Activated CD8-positive, alpha-beta T cell treated with anti-CD3 and anti-CD28 coated beads for 36 hours (primary cell): ENCODE measurements around the gene CYP27C1. TPM values are rescaled to one million over a fixed set of nuclear protein-coding genes. Genes with fewer than 3 reads are reported as not detected.
"Not testable (repeated sequence)": the region's sequence is repeated elsewhere in the genome, so short reads cannot be mapped to it uniquely, and the experiment has no call there.

ENCODE experiments used
- ATAC-seq: fragments of 200-7000 bp; cut with Tn5 transposase; one replicate; pipeline ENCODE4 v1.10.0; 2021; ENCODE audit warnings: mild to moderate bottlenecking, moderate library complexity
- CTCF ChIA-PET: fragments of 350-600 bp; sonication (Branson Sonifier 250); formaldehyde crosslinking; loops from one replicate; lab custom pipeline; 2021; ENCODE audit warnings: antibody characterized with exemption; lab: Charles Lee
- POLR2A ChIA-PET: fragments of 350-600 bp; sonication (Branson Sonifier 250); formaldehyde crosslinking; loops from one replicate; lab custom pipeline; 2021; ENCODE audit warnings: antibody characterized with exemption; lab: Charles Lee
- DNase-seq: peaks from one replicate; pipeline ENCODE4 v3.0.0-alpha.2; 2020
- H3K27ac Mint-ChIP-seq: one replicate; pipeline ENCODE4 v1.8.0; 2021; ENCODE audit warnings: mild to moderate bottlenecking, mixed read lengths
- H3K27me3 Mint-ChIP-seq: one replicate; pipeline ENCODE4 v1.8.0; 2021; ENCODE audit warnings: mixed read lengths
- H3K36me3 Mint-ChIP-seq: one replicate; pipeline ENCODE4 v1.8.0; 2021; ENCODE audit warnings: low read depth, mixed read lengths
- H3K4me1 Mint-ChIP-seq: one replicate; pipeline ENCODE4 v1.8.0; 2021; ENCODE audit warnings: low read depth, mixed read lengths
- H3K4me3 Mint-ChIP-seq: one replicate; pipeline ENCODE4 v1.8.0; 2021; ENCODE audit warnings: mild to moderate bottlenecking, moderate library complexity, mixed read lengths
- H3K9me3 Mint-ChIP-seq: one replicate; pipeline ENCODE4 v1.8.0; 2021; ENCODE audit warnings: mixed read lengths
- CTCF ChIP-seq: fragments of 200-600 bp; IDR thresholded peaks from one replicate; pipeline ENCODE4 v1.8.0; 2022; ENCODE audit warnings: antibody characterized with exemption, mild to moderate bottlenecking
- intact Hi-C: fragments of 100-400 bp; cut with micrococcal nuclease; formaldehyde crosslinking; loops from one replicate; pipeline ENCODE4 v1.10.0; 2022
- total RNA-seq, 2 experiments: library from RNA; stranded (reverse); gene quantifications; one replicate each; pipeline ENCODE4 v1.2.3, GENCODE V29; 2021

Gene CYP27C1
- total RNA-seq, 2 experiments from 2014 or later: not detected

DNA sequence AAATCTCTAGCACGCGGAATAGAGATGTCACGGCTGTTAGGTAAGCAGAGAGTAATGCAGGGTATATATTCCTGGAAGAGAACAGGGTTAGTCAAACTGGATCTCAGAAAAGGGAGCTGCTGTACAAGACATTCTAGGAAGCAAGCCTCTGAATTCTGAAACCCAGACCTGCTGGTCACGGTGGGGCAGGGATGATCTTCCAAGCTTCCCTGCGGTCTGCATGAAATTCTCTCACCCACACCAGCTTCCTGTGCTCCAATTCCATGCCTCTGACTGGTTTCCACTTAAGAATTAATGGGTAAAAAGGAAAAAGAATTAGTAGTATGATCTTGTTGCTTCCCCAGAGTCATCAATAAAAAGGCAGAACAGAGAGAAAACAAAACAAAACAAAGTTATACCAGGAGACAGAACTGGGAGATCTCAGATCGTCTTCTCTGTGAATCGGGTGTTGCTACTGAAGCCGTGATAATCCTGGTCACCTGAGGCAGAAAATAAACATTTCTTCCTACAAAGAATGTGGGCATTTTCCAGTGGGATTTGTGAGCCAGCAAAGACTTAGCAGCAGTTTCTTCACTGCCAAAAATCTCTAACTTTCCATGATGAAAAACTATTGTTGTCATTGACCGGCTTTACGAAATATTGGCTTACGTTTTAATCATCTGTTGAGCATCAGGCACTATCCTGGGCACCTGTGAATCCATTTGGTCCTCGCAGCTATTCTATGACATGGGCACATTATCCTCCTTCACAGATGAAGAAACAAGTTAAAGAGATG, 5.3 kb upstream of the CYP27C1 start:
- intact Hi-C loops: no loop called here
- H3K9me3 Mint-ChIP-seq: no peaks in the 10 kb centered on the region
- no peak for ATAC-seq
- TF ChIP-seq CTCF: no peak
- DNase-seq: no peak
- ChIA-PET CTCF (no interaction called here), POLR2A (no interaction called here)
- peaks cover 13% of the 10 kb centered on the region for H3K4me1 Mint-ChIP-seq
- H3K27me3 Mint-ChIP-seq: peaks cover 31% of the 10 kb centered on the region
- H3K4me3 Mint-ChIP-seq: no peak overlapping the region
- H3K27ac Mint-ChIP-seq: no peak overlapping the region
- H3K36me3 Mint-ChIP-seq: peaks cover 3% of the 10 kb centered on the region

- H3K4me3 Mint-ChIP-seq, CTCF ChIA-PET, H3K9me3 Mint-ChIP-seq, DNase-seq, intact Hi-C loops, ATAC-seq, POLR2A ChIA-PET, H3K27ac Mint-ChIP-seq, H3K36me3 Mint-ChIP-seq: not testable (repeated sequence)
- peaks cover 16% of the 10 kb centered on the region for H3K4me1 Mint-ChIP-seq
- H3K27me3 Mint-ChIP-seq: peaks cover 33% of the 10 kb centered on the region
These were observed 4.0 kb upstream of the CYP27C1 start for GRCh38 chr2:127224135-127224534.

DNA sequence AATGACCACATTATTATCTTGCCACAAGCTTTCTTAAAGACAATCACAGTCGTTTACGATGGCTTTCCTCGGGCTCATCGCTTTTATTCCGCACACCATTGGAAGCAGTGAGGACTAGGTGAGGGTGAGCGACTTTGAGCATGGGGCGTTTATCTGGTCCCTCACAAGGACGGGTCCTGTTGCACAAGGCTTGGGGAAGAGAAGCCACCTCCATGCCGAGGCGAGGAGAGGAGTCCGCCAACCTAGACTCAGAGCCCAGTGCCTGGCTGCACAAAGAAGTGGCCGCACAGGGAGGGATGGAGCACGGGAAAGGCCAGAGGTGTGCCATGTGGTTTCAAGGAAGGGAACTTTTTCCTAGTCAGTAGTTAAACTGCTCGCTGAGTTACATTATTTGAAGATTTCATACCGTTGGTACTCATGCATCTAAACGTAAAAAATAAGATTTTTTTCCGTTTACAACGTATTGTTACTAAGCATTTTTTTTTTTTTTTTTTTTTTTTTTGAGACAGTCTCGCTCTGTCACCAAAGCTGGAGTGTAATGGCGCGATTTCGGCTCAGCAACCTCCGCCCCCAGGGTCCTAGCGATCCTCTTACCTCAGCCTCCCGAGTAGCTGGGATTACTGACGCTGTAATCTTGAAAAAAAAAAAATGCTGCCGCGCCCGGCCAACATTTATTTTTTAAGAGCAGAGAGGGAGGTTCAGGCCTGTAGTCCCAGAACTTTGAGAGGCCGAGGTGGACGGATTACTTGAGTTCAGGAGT, 849 bp upstream of the CYP27C1 start:
- Mint-ChIP-seq H3K4me1 (peaks cover 19% of the 10 kb centered on the region), H3K27ac (no peak overlapping the region), H3K27me3 (peaks cover 54% of the 10 kb centered on the region), H3K9me3 (peaks cover 5% of the 10 kb centered on the region), H3K4me3 (peak overlapping the region; percentile 59), H3K36me3 (no peaks in the 10 kb centered on the region)
- intact Hi-C loops: no loop called here
- CTCF ChIA-PET: no interaction called here
- no peak for TF ChIP-seq CTCF
- POLR2A ChIA-PET: no interaction called here
- ATAC-seq (no peak), DNase-seq (no peak)

DNA sequence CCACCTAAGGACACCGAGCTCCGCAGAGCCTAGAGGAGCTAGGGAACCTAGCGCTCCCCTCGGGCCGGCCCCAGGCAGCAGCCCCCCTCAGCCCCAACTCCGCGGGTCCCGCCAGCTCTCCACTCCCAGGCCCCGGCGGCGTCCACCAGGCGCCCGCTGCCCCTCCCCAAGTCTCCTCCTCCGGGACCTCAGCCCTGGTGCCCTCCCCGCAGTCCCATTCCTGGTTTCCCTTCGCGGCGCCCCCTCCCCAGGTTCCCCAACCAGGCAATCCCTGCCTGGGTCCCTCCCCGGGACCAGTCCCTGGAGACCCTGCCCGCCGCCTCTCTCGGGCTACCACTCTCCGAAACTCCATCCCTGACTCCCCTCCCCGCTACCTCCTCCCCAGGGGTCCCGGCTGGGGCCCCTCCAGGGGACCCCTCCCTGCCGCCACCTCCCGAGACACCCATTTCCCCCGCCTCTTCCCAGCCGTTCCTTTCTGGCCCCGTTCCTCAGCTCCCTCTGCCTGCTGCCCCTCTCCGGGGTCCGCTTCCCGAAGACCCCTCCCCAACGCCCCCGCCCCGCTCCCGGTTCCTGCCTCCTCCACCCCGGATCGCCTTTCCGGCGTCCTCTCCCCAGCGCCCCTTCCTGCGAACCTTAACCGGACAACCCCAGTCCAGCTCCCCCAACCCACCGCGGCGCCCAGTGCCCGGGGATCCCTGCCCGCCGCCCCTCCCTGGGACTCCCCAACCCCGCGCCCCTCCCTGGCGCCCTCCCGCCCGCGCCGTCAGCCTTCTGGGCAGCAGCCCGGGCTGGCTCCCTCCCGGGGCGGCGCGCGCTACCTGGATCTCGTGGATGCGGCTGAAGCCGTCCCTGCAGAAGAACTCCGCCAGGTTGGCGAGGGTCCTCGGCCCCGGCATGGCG, 678 bp downstream of the CYP27C1 start:
- no peak overlapping the region for H3K27ac Mint-ChIP-seq
- peaks cover 5% of the 10 kb centered on the region for H3K9me3 Mint-ChIP-seq
- H3K27me3 Mint-ChIP-seq: peaks cover 48% of the 10 kb centered on the region
- H3K4me3 Mint-ChIP-seq: peak overlapping the region; percentile 11
- no peak for TF ChIP-seq CTCF
- DNase-seq (no peak), ATAC-seq (peak; percentile 25)
- intact Hi-C loops: no loop called here
- POLR2A ChIA-PET: no interaction called here
- peaks cover 19% of the 10 kb centered on the region for H3K4me1 Mint-ChIP-seq
- CTCF ChIA-PET: no interaction called here
- no peaks in the 10 kb centered on the region for H3K36me3 Mint-ChIP-seq

GRCh38 chr2:127218812-127219170, 1.3 kb downstream of the CYP27C1 start:
- intact Hi-C loops: no loop called here
- TF ChIP-seq CTCF: no peak
- Mint-ChIP-seq H3K4me1 (peaks cover 19% of the 10 kb centered on the region), H3K27ac (no peak overlapping the region), H3K27me3 (peaks cover 47% of the 10 kb centered on the region), H3K36me3 (no peaks in the 10 kb centered on the region), H3K4me3 (peak overlapping the region; percentile 11), H3K9me3 (peaks cover 5% of the 10 kb centered on the region)
- DNase-seq: no peak
- CTCF ChIA-PET: no interaction called here
- no peak for ATAC-seq
- POLR2A ChIA-PET: no interaction called here
